Measurements from ENCODE around the gene DLK1.

The DLK1 gene

GRCh38 chr14:100687386-100687785 lies 39.3 kb upstream of the DLK1 start:
- peaks cover 30% of the 10 kb centered on the region for H3K27me3 ChIP-seq (replicated peaks; ENCODE audit: insufficient read depth, low read length)
- TF ChIP-seq EZH2 (optimal IDR thresholded peaks at IDR 0.05; ENCODE audit: low read depth, low read length): no peak
- no peak for TF ChIP-seq EZH2phosphoT487 (IDR thresholded peaks at IDR 0.05; ENCODE audit: low read length)
- TF ChIP-seq CTCF (IDR thresholded peaks at IDR 0.05; ENCODE audit: low read length): no peak
- H4K20me1 ChIP-seq (ENCODE audit: insufficient read depth, low read length): no peaks in the 10 kb centered on the region
- no peak overlapping the region for H3K4me3 ChIP-seq (ENCODE audit: low read length)
- no peak overlapping the region for H3K9ac ChIP-seq (ENCODE audit: low read length)
- no peaks in the 10 kb centered on the region for H3K4me1 ChIP-seq (ENCODE audit: low read length)
- H3K4me2 ChIP-seq (ENCODE audit: low read depth, low read length): no peak overlapping the region
- no peak overlapping the region for H2AFZ ChIP-seq (ENCODE audit: low read length)
- no peak for DNase-seq
- no peak overlapping the region for H3K27ac ChIP-seq (ENCODE audit: low read length)
- no peaks in the 10 kb centered on the region for H3K9me3 ChIP-seq (replicated peaks; ENCODE audit: insufficient read depth, low read length)
- no peaks in the 10 kb centered on the region for H3K79me2 ChIP-seq (ENCODE audit: low read length)
- no peaks in the 10 kb centered on the region for H3K36me3 ChIP-seq (replicated peaks; ENCODE audit: insufficient read depth, low read length)
- H3K9me2 ChIP-seq (replicated peaks; ENCODE audit: insufficient read depth, low read length): no peaks in the 10 kb centered on the region
- no peaks in the 10 kb centered on the region for H3F3A ChIP-seq (ENCODE audit: insufficient read depth, low read length)

- H3K4me3 ChIP-seq (ENCODE audit: low read length): no peak overlapping the region
- H3K9me3 ChIP-seq (replicated peaks; ENCODE audit: insufficient read depth, low read length): no peaks in the 10 kb centered on the region
- no peaks in the 10 kb centered on the region for H4K20me1 ChIP-seq (ENCODE audit: insufficient read depth, low read length)
- no peak overlapping the region for H2AFZ ChIP-seq (ENCODE audit: low read length)
- DNase-seq: no peak
- no peaks in the 10 kb centered on the region for H3K9me2 ChIP-seq (replicated peaks; ENCODE audit: insufficient read depth, low read length)
- no peaks in the 10 kb centered on the region for H3K79me2 ChIP-seq (ENCODE audit: low read length)
- H3K27ac ChIP-seq (ENCODE audit: low read length): no peak overlapping the region
- no peaks in the 10 kb centered on the region for H3F3A ChIP-seq (ENCODE audit: insufficient read depth, low read length)
- TF ChIP-seq EZH2phosphoT487 (IDR thresholded peaks at IDR 0.05; ENCODE audit: low read length) (no peak), EZH2 (optimal IDR thresholded peaks at IDR 0.05; ENCODE audit: low read depth, low read length) (no peak), CTCF (IDR thresholded peaks at IDR 0.05; ENCODE audit: low read length) (no peak)
- H3K27me3 ChIP-seq (replicated peaks; ENCODE audit: insufficient read depth, low read length): peaks cover 34% of the 10 kb centered on the region
- no peak overlapping the region for H3K9ac ChIP-seq (ENCODE audit: low read length)
- H3K4me2 ChIP-seq (ENCODE audit: low read depth, low read length): no peak overlapping the region
- H3K4me1 ChIP-seq (ENCODE audit: low read length): no peaks in the 10 kb centered on the region
- H3K36me3 ChIP-seq (replicated peaks; ENCODE audit: insufficient read depth, low read length): no peaks in the 10 kb centered on the region
These were observed 38.6 kb upstream of the DLK1 start for GRCh38 chr14:100688051-100688450.

GRCh38 chr14:100688598-100689461 lies 37.9 kb upstream of the DLK1 start:
- H3F3A ChIP-seq (ENCODE audit: insufficient read depth, low read length): no peaks in the 10 kb centered on the region
- H3K27me3 ChIP-seq (replicated peaks; ENCODE audit: insufficient read depth, low read length): peaks cover 34% of the 10 kb centered on the region
- H3K4me2 ChIP-seq (ENCODE audit: low read depth, low read length): no peak overlapping the region
- no peaks in the 10 kb centered on the region for H3K4me1 ChIP-seq (ENCODE audit: low read length)
- TF ChIP-seq EZH2phosphoT487 (IDR thresholded peaks at IDR 0.05; ENCODE audit: low read length): no peak
- no peak for TF ChIP-seq EZH2 (optimal IDR thresholded peaks at IDR 0.05; ENCODE audit: low read depth, low read length)
- no peak for TF ChIP-seq CTCF (IDR thresholded peaks at IDR 0.05; ENCODE audit: low read length)
- no peak for DNase-seq
- H3K9ac ChIP-seq (ENCODE audit: low read length): no peak overlapping the region
- no peaks in the 10 kb centered on the region for H3K79me2 ChIP-seq (ENCODE audit: low read length)
- no peak overlapping the region for H3K27ac ChIP-seq (ENCODE audit: low read length)
- H4K20me1 ChIP-seq (ENCODE audit: insufficient read depth, low read length): no peaks in the 10 kb centered on the region
- H3K36me3 ChIP-seq (replicated peaks; ENCODE audit: insufficient read depth, low read length): no peaks in the 10 kb centered on the region
- no peak overlapping the region for H3K4me3 ChIP-seq (ENCODE audit: low read length)
- no peaks in the 10 kb centered on the region for H3K9me2 ChIP-seq (replicated peaks; ENCODE audit: insufficient read depth, low read length)
- no peaks in the 10 kb centered on the region for H3K9me3 ChIP-seq (replicated peaks; ENCODE audit: insufficient read depth, low read length)
- H2AFZ ChIP-seq (ENCODE audit: low read length): no peak overlapping the region
